ENCODE results near the gene GATB. TPM values are rescaled to one million over a fixed set of nuclear protein-coding genes. Genes with fewer than 3 reads are reported as not detected.

GATB gene
- total and polyA plus RNA-seq, 11 donors, result 32.8 to 182 (median 83.4) TPM

DNA sequence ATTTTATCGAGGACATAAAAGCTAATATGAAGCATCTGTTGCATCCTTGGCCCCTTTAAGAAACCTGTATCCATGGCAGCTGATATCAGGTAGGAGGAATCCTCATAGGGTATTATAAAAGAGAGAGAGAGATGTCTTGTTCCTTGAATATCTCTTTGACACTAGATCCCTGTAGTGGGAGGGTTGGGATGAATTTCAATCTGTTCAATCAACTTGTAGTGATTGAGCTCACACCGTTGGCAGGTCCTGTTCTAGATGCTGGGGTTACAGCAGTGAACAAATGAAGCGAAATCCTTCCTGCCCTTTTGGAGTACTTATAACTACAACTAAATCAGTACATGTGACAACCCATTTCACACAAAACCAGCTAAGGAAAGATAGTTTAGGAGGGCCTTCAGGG is 35.3 kb upstream of the GATB start:
- intact Hi-C loops (cut with DNase I), result no loop called here
- Histone ChIP-seq H3K27me3 (no peaks in the 10 kb centered on the region), H3K9me3 (no peaks in the 10 kb centered on the region), H3K4me3 (no peak overlapping the region), H3K27ac (no peak overlapping the region), H3K36me3 (no peaks in the 10 kb centered on the region), H3K4me1 (peaks cover 0 to 27% (median 1%) of the 10 kb centered on the region in 12 donors)
- TF ChIP-seq POLR2A (IDR thresholded peaks at IDR 0.05), result no peak
- TF ChIP-seq, protein P1, sequence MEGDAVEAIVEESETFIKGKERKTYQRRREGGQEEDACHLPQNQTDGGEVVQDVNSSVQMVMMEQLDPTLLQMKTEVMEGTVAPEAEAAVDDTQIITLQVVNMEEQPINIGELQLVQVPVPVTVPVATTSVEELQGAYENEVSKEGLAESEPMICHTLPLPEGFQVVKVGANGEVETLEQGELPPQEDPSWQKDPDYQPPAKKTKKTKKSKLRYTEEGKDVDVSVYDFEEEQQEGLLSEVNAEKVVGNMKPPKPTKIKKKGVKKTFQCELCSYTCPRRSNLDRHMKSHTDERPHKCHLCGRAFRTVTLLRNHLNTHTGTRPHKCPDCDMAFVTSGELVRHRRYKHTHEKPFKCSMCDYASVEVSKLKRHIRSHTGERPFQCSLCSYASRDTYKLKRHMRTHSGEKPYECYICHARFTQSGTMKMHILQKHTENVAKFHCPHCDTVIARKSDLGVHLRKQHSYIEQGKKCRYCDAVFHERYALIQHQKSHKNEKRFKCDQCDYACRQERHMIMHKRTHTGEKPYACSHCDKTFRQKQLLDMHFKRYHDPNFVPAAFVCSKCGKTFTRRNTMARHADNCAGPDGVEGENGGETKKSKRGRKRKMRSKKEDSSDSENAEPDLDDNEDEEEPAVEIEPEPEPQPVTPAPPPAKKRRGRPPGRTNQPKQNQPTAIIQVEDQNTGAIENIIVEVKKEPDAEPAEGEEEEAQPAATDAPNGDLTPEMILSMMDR (IDR thresholded peaks at IDR 0.05), result no peak
- no peak for ATAC-seq
- WGBS, 4 donors, result 83 to 90% (median 88%) methylated on average over 3 of the region's 3 CpGs
- no peak for DNase-seq

DNA sequence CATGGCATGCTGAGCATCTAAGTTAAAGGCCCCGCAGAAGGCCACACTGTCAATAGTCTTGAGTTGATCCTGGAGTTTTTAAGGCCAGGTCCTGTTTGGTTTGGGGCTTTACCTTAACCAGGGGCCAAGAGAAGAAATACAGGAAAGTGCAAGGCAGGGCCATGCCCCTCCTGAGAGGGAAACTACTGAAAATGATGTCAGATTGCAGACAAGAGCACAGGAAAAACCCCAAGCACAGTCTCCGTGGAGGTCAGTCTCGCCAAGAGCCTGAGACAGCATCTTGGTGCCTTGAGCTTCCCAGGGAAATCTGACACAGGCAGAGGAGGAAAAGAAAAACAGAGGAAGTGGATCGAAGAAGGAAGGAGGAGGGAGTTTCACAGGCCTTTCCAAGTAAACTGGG is 32.2 kb upstream of the GATB start:
- Histone ChIP-seq H3K27ac (no peak overlapping the region), H3K4me3 (no peak overlapping the region), H3K27me3 (no peaks in the 10 kb centered on the region), H3K9me3 (no peaks in the 10 kb centered on the region), H3K36me3 (no peaks in the 10 kb centered on the region), H3K4me1 (peaks cover 0 to 20% (median 0%) of the 10 kb centered on the region in 12 donors)
- no peak for ATAC-seq
- intact Hi-C loops (cut with DNase I), result no loop called here
- DNase-seq, result no peak
- TF ChIP-seq, protein P1 (IDR thresholded peaks at IDR 0.05), result no peak
- TF ChIP-seq POLR2A (IDR thresholded peaks at IDR 0.05), result no peak
- WGBS, 4 donors, result 54 to 68% (median 58%) methylated on average over 4 of the region's 4 CpGs

DNA sequence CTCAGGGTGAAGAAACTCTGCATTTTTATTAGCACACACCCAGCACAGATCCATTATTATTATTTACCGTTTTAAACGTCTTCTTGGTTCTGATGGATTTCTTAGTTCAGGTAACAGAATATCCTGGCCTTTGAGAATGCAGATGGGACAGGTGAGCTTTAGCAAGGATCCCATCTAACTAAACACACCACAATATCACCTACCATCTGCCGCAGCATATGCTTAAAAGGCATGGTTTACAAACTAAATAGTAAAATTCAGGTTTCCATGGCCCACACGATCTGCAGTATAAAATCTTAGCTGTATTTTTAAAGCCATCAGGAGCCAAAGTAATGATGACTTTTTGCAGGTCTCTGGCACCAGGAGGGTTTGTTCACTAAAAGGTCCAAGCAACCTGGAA is 31.7 kb upstream of the GATB start:
- peaks cover 0 to 18% (median 0%) of the 10 kb centered on the region in 12 donors for H3K4me1 ChIP-seq
- TF ChIP-seq, protein P1 (IDR thresholded peaks at IDR 0.05), result no peak
- TF ChIP-seq POLR2A (IDR thresholded peaks at IDR 0.05), result no peak
- no peaks in the 10 kb centered on the region for H3K9me3 ChIP-seq
- no peak for DNase-seq
- H3K27me3 ChIP-seq, result no peaks in the 10 kb centered on the region
- H3K27ac ChIP-seq, result no peak overlapping the region
- no peak overlapping the region for H3K4me3 ChIP-seq
- intact Hi-C loops (cut with DNase I), result no loop called here
- H3K36me3 ChIP-seq, result no peaks in the 10 kb centered on the region
- ATAC-seq, result no peak
- WGBS, 4 donors, result 89 to 94% (median 92%) methylated on average over 4 of the region's 4 CpGs

DNA sequence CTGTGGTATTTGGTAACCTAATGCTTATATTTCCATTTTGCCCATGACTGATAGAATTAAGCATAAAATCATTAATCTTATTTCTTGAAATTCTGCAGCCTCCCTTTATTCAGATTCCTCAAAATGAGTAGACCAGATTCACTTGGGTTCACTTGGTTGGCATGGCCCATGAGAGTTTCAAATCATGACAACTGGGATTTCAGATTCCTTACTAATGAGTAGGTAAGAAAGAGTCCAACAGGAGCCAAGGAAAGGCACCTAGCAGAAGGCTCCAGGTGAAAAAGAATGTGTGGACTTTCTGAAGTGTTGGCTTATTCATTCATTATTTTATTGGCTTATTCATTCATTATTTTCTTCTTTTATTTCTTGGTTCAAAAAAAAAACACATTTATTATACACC is 27.2 kb upstream of the GATB start:
- intact Hi-C loops (cut with DNase I), result loop anchor here in 1 of 10 donors (10.0 kb wide), 1 partner anchor 257 kb away; no protein-coding TSS in a partner anchor
- ATAC-seq (no peak), DNase-seq (no peak)
- Histone ChIP-seq H3K4me1 (peaks cover 0 to 10% (median 0%) of the 10 kb centered on the region in 12 donors), H3K36me3 (no peaks in the 10 kb centered on the region), H3K27me3 (no peaks in the 10 kb centered on the region), H3K27ac (no peak overlapping the region), H3K9me3 (no peaks in the 10 kb centered on the region), H3K4me3 (no peak overlapping the region)
- TF ChIP-seq POLR2A (IDR thresholded peaks at IDR 0.05), result no peak
- TF ChIP-seq, protein P1 (IDR thresholded peaks at IDR 0.05), result no peak

All from heart left ventricle (tissue), 16 donors.